ENCODE measurements around the gene ABHD16A.

The ABHD16A gene

DNA sequence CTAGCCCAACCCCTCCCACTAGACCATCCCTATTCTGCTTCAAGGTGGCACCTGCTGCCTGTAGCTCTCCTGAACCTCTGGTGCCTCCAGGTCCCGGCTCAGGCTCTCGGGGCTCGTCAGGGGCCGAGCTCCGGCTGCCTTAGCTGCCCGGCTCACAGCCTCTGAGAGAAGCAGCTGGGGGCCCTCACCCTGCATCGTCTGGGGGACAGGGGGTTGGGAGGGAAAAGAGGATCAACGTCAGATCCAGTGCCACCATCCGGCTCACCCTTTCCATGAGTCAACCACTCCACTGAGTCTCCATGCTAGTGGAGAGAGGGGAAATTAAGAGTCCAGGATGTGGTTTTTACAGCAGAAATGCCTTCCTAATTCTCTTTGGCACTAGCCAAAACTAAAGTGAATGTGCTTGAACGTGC lies 63.7 kb downstream of the ABHD16A start:
- DNase-seq (ENCODE audit: low spot score): no peak

- no peak for DNase-seq (ENCODE audit: low spot score)
Measured at GRCh38 chr6:31639043-31639442, 64.1 kb downstream of the ABHD16A start.

Measured in LoVo (cell line).